ENCODE results near the gene C16orf95.

Gene C16orf95

GRCh38 chr16:87324411-87325275 is 7.5 kb upstream of the C16orf95 start:
- H3K27me3 ChIP-seq (ENCODE audit: control insufficient read depth, insufficient read depth, low read length) = no peaks in the 10 kb centered on the region
- H3K4me3 ChIP-seq (ENCODE audit: low read length) = no peak overlapping the region
- H3K4me1 ChIP-seq (ENCODE audit: control insufficient read depth, insufficient read depth, low read length) = no peaks in the 10 kb centered on the region; the same call in 1 of the 2 replicates
- no CpG with 5 or more reads among the region's 28 CpGs for WGBS (ENCODE audit: insufficient coverage, insufficient read length)
- DNase-seq (ENCODE audit: low read depth, low spot score) = peak; percentile 31
- H3K27ac ChIP-seq (ENCODE audit: low read length) = no peak overlapping the region
- H3K9me3 ChIP-seq (ENCODE audit: control insufficient read depth, insufficient read depth, low read length) = no peaks in the 10 kb centered on the region
- no peaks in the 10 kb centered on the region; the same call in 1 of the 2 replicates for H3K36me3 ChIP-seq (ENCODE audit: control insufficient read depth, insufficient read depth, low read length)

DNA sequence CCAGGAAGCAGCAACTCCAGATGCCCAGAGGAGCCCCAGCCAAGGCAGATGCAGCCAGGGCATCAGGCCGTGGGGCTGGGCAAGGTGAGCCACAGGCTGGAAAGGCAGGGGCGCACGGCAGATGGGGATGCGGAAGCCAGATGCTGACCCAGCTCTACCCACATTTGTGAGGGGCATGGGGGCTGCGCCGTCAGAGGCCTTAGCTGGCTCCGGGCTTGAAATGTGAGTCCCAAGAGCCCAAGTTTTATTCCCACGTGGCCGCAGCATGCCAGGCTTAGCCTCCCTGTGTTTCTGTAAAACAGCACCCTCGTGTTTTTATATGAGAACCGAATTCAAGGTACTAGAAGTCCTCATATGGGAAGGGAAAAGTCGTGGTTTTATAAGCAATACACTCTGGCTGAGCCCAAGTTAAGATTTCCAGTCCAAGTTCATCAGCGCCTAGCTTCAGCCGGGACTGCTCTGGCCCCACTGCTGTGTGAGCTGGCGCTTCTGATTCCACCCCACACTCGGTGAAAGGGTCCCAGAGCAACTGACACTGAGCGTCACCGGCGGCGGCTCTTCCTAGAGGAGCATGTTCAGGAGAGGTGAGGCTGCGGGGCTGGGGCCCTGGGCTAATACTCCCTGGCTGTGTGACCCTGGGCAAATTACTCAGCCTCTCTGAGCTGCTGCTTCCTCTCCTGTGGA is 6.7 kb upstream of the C16orf95 start:
- H3K27me3 ChIP-seq (ENCODE audit: control insufficient read depth, insufficient read depth, low read length) = no peaks in the 10 kb centered on the region
- H3K27ac ChIP-seq (ENCODE audit: low read length) = no peak overlapping the region
- H3K36me3 ChIP-seq (ENCODE audit: control insufficient read depth, insufficient read depth, low read length) = no peaks in the 10 kb centered on the region; the same call in 1 of the 2 replicates
- H3K9me3 ChIP-seq (ENCODE audit: control insufficient read depth, insufficient read depth, low read length) = no peaks in the 10 kb centered on the region
- no CpG with 5 or more reads among the region's 21 CpGs for WGBS (ENCODE audit: insufficient coverage, insufficient read length)
- no peak for DNase-seq (ENCODE audit: low read depth, low spot score)
- H3K4me1 ChIP-seq (ENCODE audit: control insufficient read depth, insufficient read depth, low read length) = no peaks in the 10 kb centered on the region; the same call in 1 of the 2 replicates
- no peak overlapping the region for H3K4me3 ChIP-seq (ENCODE audit: low read length)

GRCh38 chr16:87322833-87323726 is 5.9 kb upstream of the C16orf95 start:
- no peaks in the 10 kb centered on the region; the same call in 1 of the 2 replicates for H3K4me1 ChIP-seq (ENCODE audit: control insufficient read depth, insufficient read depth, low read length)
- no peaks in the 10 kb centered on the region for H3K9me3 ChIP-seq (ENCODE audit: control insufficient read depth, insufficient read depth, low read length)
- H3K27ac ChIP-seq (ENCODE audit: low read length) = no peak overlapping the region
- no peaks in the 10 kb centered on the region for H3K27me3 ChIP-seq (ENCODE audit: control insufficient read depth, insufficient read depth, low read length)
- H3K36me3 ChIP-seq (ENCODE audit: control insufficient read depth, insufficient read depth, low read length) = no peaks in the 10 kb centered on the region; the same call in 1 of the 2 replicates
- DNase-seq (ENCODE audit: low read depth, low spot score) = no peak
- no CpG with 5 or more reads among the region's 35 CpGs for WGBS (ENCODE audit: insufficient coverage, insufficient read length)
- H3K4me3 ChIP-seq (ENCODE audit: low read length) = no peak overlapping the region

GRCh38 chr16:87322360-87322759 is 5.2 kb upstream of the C16orf95 start:
- Histone ChIP-seq H3K4me1 (ENCODE audit: control insufficient read depth, insufficient read depth, low read length) (no peaks in the 10 kb centered on the region; the same call in 1 of the 2 replicates), H3K27me3 (ENCODE audit: control insufficient read depth, insufficient read depth, low read length) (no peaks in the 10 kb centered on the region), H3K9me3 (ENCODE audit: control insufficient read depth, insufficient read depth, low read length) (no peaks in the 10 kb centered on the region), H3K36me3 (ENCODE audit: control insufficient read depth, insufficient read depth, low read length) (no peaks in the 10 kb centered on the region; the same call in 1 of the 2 replicates), H3K27ac (ENCODE audit: low read length) (no peak overlapping the region), H3K4me3 (ENCODE audit: low read length) (no peak overlapping the region)
- no peak for DNase-seq (ENCODE audit: low read depth, low spot score)
- WGBS (ENCODE audit: insufficient coverage, insufficient read length) = no CpG with 5 or more reads among the region's 9 CpGs

DNA sequence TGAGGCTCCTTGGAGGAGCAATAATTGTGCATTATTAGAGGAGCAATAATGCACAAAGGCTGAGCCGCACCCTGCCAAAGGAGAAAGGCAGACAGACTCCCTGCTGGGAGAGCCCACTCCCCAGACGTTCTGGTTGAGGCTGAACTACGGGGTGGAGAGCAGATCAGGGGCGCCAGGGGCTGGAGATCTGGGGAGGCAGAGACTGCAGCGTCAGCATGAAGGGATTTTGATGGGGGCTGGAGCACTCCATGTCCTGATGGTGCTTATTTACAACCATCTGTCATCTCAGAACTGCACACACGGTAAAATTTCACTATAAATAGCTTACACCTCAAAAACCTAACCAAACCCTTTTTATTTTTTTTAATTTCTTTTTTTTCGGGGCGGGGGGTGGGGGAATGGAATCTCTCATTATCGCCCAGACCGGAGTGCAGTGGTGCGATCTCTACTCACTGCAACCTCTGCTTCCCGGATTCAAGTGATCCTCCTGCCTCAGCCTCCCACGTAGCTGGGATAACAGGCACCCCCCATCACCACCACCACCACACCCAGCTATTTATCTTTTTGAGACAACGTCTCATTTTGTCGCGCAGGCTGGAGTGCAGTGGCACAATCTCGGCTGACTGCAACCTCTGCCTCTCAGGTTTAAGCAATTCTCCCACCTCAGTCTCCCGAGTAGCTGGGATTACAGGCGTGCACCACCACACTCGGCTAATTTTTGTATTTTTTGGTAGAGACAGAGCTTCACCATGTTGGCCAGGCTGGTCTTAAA is 4.3 kb upstream of the C16orf95 start:
- no peak overlapping the region for H3K27ac ChIP-seq (ENCODE audit: low read length)
- H3K36me3 ChIP-seq (ENCODE audit: control insufficient read depth, insufficient read depth, low read length) = no peaks in the 10 kb centered on the region; the same call in 1 of the 2 replicates
- no peaks in the 10 kb centered on the region for H3K27me3 ChIP-seq (ENCODE audit: control insufficient read depth, insufficient read depth, low read length)
- no peak for DNase-seq (ENCODE audit: low read depth, low spot score)
- WGBS (ENCODE audit: insufficient coverage, insufficient read length) = 100% methylated on average over 2 of the region's 20 CpGs
- no peaks in the 10 kb centered on the region for H3K9me3 ChIP-seq (ENCODE audit: control insufficient read depth, insufficient read depth, low read length)
- H3K4me3 ChIP-seq (ENCODE audit: low read length) = no peak overlapping the region
- H3K4me1 ChIP-seq (ENCODE audit: control insufficient read depth, insufficient read depth, low read length) = no peaks in the 10 kb centered on the region; the same call in 1 of the 2 replicates

GRCh38 chr16:87320510-87321227 is 3.5 kb upstream of the C16orf95 start:
- Histone ChIP-seq H3K9me3 (ENCODE audit: control insufficient read depth, insufficient read depth, low read length) (no peaks in the 10 kb centered on the region), H3K27me3 (ENCODE audit: control insufficient read depth, insufficient read depth, low read length) (no peaks in the 10 kb centered on the region), H3K36me3 (ENCODE audit: control insufficient read depth, insufficient read depth, low read length) (no peaks in the 10 kb centered on the region; the same call in 1 of the 2 replicates), H3K27ac (ENCODE audit: low read length) (no peak overlapping the region), H3K4me3 (ENCODE audit: low read length) (no peak overlapping the region), H3K4me1 (ENCODE audit: control insufficient read depth, insufficient read depth, low read length) (no peaks in the 10 kb centered on the region; the same call in 1 of the 2 replicates)
- DNase-seq (ENCODE audit: low read depth, low spot score) = no peak
- no CpG with 5 or more reads among the region's 12 CpGs for WGBS (ENCODE audit: insufficient coverage, insufficient read length)

GRCh38 chr16:87319997-87320491 is 2.9 kb upstream of the C16orf95 start:
- Histone ChIP-seq H3K36me3 (ENCODE audit: control insufficient read depth, insufficient read depth, low read length) (no peaks in the 10 kb centered on the region; the same call in 1 of the 2 replicates), H3K27ac (ENCODE audit: low read length) (no peak overlapping the region), H3K27me3 (ENCODE audit: control insufficient read depth, insufficient read depth, low read length) (no peaks in the 10 kb centered on the region), H3K4me3 (ENCODE audit: low read length) (no peak overlapping the region), H3K4me1 (ENCODE audit: control insufficient read depth, insufficient read depth, low read length) (no peaks in the 10 kb centered on the region; the same call in 1 of the 2 replicates), H3K9me3 (ENCODE audit: control insufficient read depth, insufficient read depth, low read length) (no peaks in the 10 kb centered on the region)
- no peak for DNase-seq (ENCODE audit: low read depth, low spot score)
- no CpG with 5 or more reads among the region's 7 CpGs for WGBS (ENCODE audit: insufficient coverage, insufficient read length)

DNA sequence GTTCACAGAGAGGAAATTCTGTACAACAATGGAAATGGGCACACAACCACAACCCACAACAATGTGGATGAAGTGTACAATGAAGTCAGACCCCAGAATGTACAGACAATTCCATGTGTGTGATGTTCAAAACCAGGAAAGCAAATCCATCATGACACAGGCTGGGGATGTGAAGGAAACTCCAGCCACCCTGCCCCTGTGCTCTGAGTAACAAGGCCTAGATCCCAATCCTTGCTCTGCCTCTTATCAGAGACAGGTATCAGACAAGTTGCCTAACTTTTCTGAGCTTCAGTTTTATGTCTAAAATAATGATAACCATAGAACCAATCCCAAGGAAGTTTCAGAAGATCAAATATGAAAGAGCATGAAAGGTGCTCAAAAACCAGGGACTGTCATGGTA is 1.8 kb upstream of the C16orf95 start:
- Histone ChIP-seq H3K4me3 (ENCODE audit: low read length) (no peak overlapping the region), H3K4me1 (ENCODE audit: control insufficient read depth, insufficient read depth, low read length) (no peaks in the 10 kb centered on the region; the same call in 1 of the 2 replicates), H3K36me3 (ENCODE audit: control insufficient read depth, insufficient read depth, low read length) (no peaks in the 10 kb centered on the region; the same call in 1 of the 2 replicates), H3K27ac (ENCODE audit: low read length) (no peak overlapping the region), H3K27me3 (ENCODE audit: control insufficient read depth, insufficient read depth, low read length) (no peaks in the 10 kb centered on the region), H3K9me3 (ENCODE audit: control insufficient read depth, insufficient read depth, low read length) (no peaks in the 10 kb centered on the region)
- no peak for DNase-seq (ENCODE audit: low read depth, low spot score)
